ENCODE data around the gene FAM120B.
"Not testable (repeated sequence)": the region's sequence is repeated elsewhere in the genome, so short reads cannot be mapped to it uniquely, and the experiment has no call there.

The FAM120B gene
- total RNA-seq: 29.0 to 50.1 reads per million in 2 donors

GRCh38 chr6:170306324-170307079 lies at the start of gene FAM120B:
TSS of gene FAM120B (plus strand) at chr6:170306758. CDS start at chr6:170317391, 10,633 bp downstream.
- peak; percentile 89 for DNase-seq

DNA sequence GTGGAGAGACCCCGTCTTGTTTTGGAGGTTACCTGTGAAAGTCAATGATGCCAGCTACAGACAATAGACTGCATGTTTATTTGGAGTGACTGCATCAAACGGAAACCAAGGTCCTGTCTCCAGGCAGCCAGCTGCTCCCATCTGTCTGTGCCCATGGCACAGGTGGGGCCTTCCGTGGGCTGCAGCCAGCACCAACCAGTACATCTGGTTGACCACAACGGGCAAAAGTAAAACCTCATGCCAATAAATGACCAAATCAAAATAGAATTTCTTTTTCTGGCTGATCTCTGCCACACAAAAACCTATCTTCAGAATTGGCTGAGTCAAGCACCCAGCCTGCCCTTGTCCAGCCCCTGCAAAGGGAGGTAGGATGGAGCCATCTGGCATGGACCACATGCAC lies 49.2 kb upstream of the FAM120B start:
- DNase-seq: no peak

GRCh38 chr6:170258407-170258806 lies 48.2 kb upstream of the FAM120B start:
- no peak for DNase-seq

GRCh38 chr6:170259278-170259677 lies 47.3 kb upstream of the FAM120B start:
- DNase-seq: no peak

DNA sequence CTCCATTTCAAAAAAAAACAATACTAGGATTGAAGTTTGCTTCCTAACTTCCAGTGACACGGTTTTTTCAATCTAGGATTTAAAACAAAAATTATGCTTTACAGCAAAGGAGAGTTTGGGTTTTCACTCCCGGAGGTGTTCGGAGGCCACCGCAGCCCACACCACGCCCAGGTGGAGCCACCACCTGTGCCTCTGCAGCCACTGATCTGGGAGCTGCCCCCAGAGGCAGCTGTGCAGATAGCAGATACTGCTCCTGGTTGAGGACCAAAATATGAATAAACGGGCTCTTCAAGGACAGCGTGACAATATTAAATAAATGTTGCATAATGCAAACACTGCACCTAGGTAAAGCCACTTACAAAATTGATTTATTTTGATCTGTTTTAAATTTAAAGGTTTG lies 45.9 kb upstream of the FAM120B start:
- no peak for DNase-seq

DNA sequence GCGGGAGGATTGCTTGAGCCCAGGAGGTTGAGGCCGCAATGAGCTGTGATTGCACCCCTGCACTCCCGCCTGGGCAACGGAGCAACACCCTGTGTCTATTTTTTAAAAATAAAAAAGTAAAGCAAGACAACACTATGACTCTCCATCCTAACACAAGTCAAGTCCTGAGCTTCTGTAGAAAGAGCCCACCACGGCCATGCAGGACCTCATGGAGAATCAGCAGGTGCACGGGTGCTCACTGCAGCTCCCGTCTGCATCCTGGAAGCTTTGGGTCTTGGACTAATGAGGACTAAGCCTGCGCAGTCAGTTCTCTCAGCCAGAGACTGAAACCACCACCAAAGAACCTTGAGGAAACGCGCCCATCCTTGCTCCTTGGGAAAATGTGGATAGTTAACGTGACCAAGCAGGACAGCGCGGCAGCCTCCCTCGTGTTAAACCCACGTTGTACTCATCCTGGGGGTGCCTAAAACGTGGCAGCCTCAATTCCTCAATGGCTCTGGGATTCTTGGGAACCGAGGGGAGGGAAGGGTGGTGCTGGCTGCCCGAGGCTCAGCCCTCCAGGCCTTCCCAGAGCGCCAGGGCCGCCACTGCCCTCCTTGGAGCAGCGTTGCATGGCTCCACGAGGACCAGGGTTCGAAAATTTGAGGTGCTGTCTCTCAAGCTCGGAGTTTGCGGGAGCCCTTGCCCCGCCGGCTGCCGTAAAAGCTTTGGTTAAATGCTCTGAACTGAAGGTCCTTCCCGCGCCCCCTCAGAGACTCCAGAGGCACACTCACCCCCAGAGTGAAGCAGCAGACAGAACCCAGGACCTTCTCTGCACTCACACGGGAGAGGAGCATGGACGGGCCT lies 44.7 kb upstream of the FAM120B start:
- no peak for DNase-seq

DNA sequence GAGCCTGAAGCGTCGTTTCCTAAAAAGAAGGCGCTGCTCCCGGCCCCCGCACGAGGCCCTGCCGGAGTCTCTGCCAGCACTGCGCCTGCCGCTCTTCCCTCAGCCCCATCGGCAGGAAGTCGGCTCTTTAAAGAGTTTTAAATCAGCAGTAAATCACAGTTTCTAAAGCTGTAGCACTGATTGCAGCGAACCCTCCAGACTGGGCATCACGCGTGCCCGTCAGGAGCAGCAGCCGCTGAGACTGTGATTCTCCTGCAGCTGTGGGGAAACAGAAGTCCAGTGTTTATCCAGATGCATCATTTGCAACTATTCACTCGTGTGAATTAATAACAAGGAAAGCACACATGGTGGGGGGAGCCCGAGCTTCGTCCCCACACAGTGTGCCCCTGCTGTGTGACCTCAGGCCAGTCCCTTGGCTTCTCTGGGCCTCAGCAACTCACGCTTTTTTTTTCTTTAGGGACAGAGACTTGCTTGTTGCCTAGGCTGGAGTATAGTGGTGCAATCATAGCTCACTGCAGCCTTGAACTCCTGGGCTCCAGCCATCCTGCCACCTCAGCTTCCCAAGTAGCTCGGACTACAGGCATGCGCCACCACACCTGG lies 44.0 kb upstream of the FAM120B start:
- no peak for DNase-seq

GRCh38 chr6:170263410-170263809 lies 43.1 kb upstream of the FAM120B start:
- no peak for DNase-seq

DNA sequence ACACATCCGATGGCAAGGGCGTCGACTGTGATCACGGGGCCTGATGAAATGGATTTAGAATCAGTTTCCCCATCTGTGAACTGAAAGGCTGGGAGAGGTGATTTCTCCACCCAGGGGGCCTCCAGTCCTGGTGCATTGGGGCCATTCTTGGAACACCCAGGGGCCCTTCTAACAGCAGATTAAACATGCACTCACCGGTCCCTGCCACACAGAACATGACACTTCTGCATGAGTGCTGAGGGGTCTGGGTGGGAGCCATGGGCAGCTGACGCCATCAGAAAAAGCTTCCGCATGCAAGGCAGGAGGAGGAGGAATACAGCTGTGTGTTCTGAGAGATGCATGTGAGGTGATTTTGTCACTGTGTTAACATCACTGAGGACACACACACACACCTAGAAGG lies 42.5 kb upstream of the FAM120B start:
- no peak for DNase-seq

GRCh38 chr6:170264644-170265043 lies 41.9 kb upstream of the FAM120B start:
- DNase-seq: not testable (repeated sequence)

DNA sequence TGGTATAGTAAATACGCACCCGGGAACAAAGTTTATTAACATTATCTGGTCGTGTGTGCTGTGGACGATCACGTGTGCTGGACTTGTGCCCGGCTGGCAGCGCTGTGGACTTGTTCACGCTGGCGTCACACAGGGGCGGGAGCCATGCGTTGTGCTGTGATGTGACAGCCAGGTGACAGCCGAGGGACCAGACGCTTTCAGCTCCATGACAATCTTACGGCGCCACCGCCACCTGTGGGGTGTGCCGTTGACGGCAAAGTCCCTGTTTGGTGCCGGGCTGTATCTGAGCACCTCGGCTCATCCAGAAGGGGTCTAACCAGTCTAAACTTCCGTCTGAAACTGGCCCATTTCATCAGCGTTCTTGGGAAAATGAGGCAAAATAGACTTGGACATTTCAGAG lies 40.9 kb upstream of the FAM120B start:
- DNase-seq: no peak

DNA sequence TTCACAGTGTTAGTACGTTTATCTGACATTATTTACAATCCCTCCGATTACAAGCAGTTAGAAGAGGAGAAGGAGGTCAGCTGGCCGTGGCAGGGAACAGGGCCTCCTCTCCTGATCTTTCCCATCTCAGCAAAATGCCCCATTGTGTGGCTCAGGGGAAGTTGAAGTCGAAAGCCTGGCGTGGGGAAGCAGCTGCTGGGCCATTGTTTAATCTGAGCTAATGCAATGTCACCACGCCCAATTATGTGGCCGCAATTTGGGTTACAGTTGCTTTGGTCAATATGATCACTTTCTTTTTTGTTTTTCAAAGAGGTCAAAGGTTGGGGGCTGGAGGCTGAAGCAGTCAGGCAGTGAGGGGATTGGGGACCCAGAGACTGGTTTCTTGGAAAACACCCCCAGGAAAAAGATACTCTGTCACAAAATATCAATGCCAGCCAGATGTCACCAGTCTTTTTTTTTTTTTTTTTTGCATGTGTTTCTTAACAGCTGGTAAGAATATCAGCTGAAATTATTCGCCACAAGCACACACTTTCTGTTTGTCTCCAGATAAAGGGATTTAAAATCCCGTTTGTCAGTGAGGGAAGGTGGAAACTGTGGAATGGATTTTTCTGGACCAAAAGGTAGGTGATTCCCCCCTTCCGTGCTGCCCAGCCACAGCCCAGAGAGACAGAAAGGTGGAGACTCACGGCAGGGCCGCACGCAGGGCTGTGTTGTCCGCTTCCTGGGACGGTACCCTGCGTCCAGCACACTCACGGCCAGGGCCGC lies 40.3 kb upstream of the FAM120B start:
- no peak for DNase-seq

DNA sequence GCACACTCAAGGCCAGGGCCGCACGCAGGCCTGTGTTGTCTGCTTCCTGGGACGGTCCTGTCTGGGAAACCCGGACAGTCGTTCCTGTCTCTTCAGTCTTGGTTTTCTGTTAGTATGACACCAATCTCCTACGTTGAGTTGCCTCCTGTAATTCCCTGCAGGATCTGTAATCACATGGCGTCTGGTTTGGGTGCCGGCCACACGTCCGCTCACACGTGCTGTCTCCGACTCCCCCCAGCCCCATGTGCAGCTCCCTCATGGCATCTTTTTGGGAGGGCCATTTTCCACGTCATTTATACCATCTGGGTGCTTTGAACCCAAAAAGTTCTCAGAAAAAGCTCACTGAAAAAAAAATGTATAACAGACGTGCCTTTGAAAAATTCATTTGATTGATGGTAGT lies 38.9 kb upstream of the FAM120B start:
- DNase-seq: no peak

GRCh38 chr6:170268216-170269129 lies 38.1 kb upstream of the FAM120B start:
- no peak for DNase-seq

- no peak for DNase-seq
Observed at GRCh38 chr6:170269151-170269845, 37.3 kb upstream of the FAM120B start.

- DNase-seq: no peak
Observed at GRCh38 chr6:170269846-170270541, 36.6 kb upstream of the FAM120B start.

DNA sequence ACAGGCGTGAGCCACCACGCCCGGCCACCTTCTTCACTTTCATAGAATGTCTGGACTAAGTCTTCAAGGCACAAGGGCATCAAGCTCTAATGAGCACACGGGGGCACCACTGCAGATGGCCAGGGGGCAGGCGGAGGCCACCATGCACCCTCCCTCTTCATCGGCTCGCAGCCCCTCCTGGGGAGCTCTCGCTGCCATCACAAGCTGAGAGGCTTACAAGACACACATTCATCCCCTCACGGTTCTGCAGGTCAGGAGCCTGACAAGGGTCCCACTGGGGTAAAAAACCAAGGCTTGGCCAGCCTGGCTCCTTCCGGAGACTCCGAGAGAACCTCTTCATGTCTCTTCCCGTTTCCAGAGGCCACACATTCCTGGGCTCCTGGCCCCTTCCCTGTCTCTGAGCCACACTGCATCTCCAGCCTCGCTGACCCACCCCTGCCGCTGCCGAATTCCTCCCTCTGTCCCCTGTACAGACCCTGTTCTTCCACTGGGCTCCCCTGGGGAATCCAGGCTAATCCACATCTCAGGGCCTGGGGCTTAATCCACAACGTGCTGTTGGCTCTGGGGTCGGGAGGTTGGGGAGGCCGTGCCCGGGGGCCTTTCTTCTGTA lies 35.5 kb upstream of the FAM120B start:
- no peak for DNase-seq

GRCh38 chr6:170271771-170272314 lies 34.7 kb upstream of the FAM120B start:
- peak; percentile 55 for DNase-seq

DNA sequence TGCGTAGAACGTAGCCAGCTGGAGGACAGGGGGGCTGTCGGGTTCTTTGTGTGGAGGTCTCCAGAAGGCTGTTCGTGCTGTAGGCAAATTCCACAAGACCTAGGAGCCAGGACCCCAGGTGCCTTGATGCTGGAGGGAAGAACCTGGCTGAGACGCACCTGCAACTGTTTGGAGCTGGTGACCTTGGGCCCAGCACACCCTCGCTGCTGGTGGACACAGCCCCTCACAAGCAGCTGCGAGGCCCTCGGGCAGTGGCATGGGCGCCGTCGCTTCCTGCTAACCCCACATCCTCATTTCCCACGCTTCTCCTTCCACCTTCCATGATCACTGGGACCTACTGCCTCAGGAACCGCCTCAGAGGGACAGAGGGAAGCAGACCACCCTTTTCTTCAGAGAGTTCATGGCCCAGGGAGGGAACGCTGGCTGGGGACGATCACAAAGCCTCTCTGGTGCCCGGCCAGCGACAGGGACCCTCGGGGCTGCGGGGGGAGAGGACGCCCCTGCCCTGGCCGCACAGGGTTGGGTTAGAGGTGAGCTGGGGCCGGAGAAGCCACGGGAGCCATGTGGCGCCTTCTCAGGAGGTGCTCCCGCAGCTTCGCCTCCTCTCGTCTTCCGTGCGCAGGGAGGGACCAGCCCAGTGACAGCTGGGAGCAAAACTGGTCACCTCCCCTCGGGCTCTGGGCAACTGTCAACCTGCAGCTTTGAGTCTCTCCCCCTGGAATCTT lies 34.1 kb upstream of the FAM120B start:
- no peak for DNase-seq

All from T-helper 9 cell (primary cell).